ENCODE measurements around the gene COL7A1. TPM values are rescaled to one million over a fixed set of nuclear protein-coding genes. Genes with fewer than 3 reads are reported as not detected.

Gene COL7A1
- total RNA-seq, 1 experiment from 2014 or later = 40.0 TPM

DNA sequence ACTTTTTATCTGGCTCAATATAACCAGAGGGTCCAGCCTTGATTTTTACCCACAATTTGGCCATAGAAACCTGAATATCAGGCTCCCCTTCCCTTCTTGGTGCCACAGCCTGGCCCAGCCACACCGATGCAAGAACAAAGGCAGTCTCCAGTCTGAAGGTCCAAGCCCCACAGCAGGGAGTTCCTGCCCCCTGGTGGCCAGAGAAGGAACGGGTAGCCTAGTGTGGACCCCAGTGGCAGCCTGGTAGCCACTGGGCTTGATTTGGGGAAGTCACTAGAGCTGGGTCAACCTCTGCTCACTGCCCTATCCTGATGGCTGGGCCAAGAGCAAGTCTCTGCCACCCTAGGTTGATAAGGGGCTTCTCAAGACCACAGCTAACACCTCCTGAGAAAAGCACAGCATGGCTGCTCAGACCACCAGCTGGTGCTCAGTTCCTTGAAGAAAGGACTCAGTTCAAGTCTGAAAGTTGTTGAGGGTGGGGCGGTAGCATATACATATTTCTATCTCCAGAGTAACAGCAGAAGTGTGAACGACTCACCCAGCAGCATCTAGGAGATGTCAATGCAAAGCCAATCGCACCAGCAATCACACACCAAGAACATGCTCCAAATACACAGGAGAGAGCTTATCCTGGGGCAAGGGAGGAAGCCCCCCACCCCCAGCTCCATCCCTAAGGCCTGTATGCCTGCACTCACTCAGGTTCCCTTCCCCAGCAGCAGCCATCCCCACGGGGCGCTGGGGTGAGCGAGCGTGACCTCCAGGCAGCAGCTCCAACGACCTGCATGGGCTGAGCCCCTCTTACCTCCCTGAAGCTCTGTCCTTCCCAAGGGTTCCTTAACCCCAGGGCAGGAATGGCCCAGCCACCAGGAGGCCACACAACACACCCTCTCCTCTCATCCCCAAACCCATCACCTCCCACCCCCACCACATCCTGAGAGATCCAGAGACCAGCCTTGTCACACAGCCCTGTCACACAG, 46.1 kb downstream of the COL7A1 start:
- no peak for DNase-seq (ENCODE audit: low read depth, low spot score)
- ChIA-PET CTCF (interaction anchor here (0.6 to 1.8 kb wide), 6 partner anchors 26 to 205 kb away, joined by 3 to 9 read pairs (median 6); no protein-coding TSS in a partner anchor), POLR2A (no interaction called here)
- ATAC-seq = peak; percentile 98
- H3K27me3 ChIP-seq (ENCODE audit: control insufficient read depth, insufficient read depth, low read length) = no peaks in the 10 kb centered on the region
- intact Hi-C loops (cut with micrococcal nuclease; ENCODE audit: unreplicated experiment) (loop anchor here (5.0 kb wide), 1 partner anchor 82 kb away; a partner anchor contains a TSS), in situ Hi-C loops (cut with HindIII; ENCODE audit: low pct_unique_long_range_greater_than_20kb, low sequenced_read_pairs) (no loop called here)
- no peaks in the 10 kb centered on the region for H3K36me3 ChIP-seq (ENCODE audit: control insufficient read depth, insufficient read depth, low read length)
- no peak overlapping the region for H3K27ac ChIP-seq (ENCODE audit: low read length)
- H3K4me1 ChIP-seq (ENCODE audit: control insufficient read depth, insufficient read depth, low read length) = no peaks in the 10 kb centered on the region
- no peak overlapping the region for H3K4me3 ChIP-seq (ENCODE audit: low read depth in 2 of 2, low read length in 2 of 2)
- no TSS peak for BruUV-seq (replicated peaks)
- no peaks in the 10 kb centered on the region for H3K9me3 ChIP-seq (ENCODE audit: control insufficient read depth, insufficient read depth, low read depth, low read length)
- TF ChIP-seq REST (IDR thresholded peaks at IDR 0.05; ENCODE audit: insufficient read depth in 1 of 2, low read depth in 2 of 2, low read length in 1 of 2) (no peak), POLR2AphosphoS5 (IDR thresholded peaks at IDR 0.05; ENCODE audit: low read depth, low read length) (no peak)
- TF ChIP-seq, protein P1, sequence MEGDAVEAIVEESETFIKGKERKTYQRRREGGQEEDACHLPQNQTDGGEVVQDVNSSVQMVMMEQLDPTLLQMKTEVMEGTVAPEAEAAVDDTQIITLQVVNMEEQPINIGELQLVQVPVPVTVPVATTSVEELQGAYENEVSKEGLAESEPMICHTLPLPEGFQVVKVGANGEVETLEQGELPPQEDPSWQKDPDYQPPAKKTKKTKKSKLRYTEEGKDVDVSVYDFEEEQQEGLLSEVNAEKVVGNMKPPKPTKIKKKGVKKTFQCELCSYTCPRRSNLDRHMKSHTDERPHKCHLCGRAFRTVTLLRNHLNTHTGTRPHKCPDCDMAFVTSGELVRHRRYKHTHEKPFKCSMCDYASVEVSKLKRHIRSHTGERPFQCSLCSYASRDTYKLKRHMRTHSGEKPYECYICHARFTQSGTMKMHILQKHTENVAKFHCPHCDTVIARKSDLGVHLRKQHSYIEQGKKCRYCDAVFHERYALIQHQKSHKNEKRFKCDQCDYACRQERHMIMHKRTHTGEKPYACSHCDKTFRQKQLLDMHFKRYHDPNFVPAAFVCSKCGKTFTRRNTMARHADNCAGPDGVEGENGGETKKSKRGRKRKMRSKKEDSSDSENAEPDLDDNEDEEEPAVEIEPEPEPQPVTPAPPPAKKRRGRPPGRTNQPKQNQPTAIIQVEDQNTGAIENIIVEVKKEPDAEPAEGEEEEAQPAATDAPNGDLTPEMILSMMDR (IDR thresholded peaks at IDR 0.05) = peak; percentile 90

GRCh38 chr3:48548126-48548525, 47.0 kb downstream of the COL7A1 start:
- Histone ChIP-seq H3K27ac (ENCODE audit: low read length) (no peak overlapping the region), H3K9me3 (ENCODE audit: control insufficient read depth, insufficient read depth, low read depth, low read length) (no peaks in the 10 kb centered on the region), H3K4me3 (ENCODE audit: low read depth in 2 of 2, low read length in 2 of 2) (no peak overlapping the region), H3K36me3 (ENCODE audit: control insufficient read depth, insufficient read depth, low read length) (no peaks in the 10 kb centered on the region), H3K27me3 (ENCODE audit: control insufficient read depth, insufficient read depth, low read length) (no peaks in the 10 kb centered on the region), H3K4me1 (ENCODE audit: control insufficient read depth, insufficient read depth, low read length) (no peaks in the 10 kb centered on the region)
- no peak for DNase-seq (ENCODE audit: low read depth, low spot score)
- no peak for TF ChIP-seq SIN3A (IDR thresholded peaks at IDR 0.05; ENCODE audit: borderline replicate concordance, insufficient read depth, low read depth, low read length)
- no peak for TF ChIP-seq REST (IDR thresholded peaks at IDR 0.05; ENCODE audit: insufficient read depth in 1 of 2, low read depth in 2 of 2, low read length in 1 of 2)
- BruUV-seq (replicated peaks) = no TSS peak
- ATAC-seq = no peak
- in situ Hi-C loops (cut with HindIII; ENCODE audit: low pct_unique_long_range_greater_than_20kb, low sequenced_read_pairs) = no loop called here
- CTCF ChIA-PET = interaction anchor here (1.8 kb wide), 1 partner anchor 41 kb away, joined by 9 read pairs; no protein-coding TSS in a partner anchor
- intact Hi-C loops (cut with micrococcal nuclease; ENCODE audit: unreplicated experiment) = loop anchor here (5.0 kb wide), 1 partner anchor 81 kb away; a partner anchor contains a TSS
- POLR2A ChIA-PET = no interaction called here
